GM19372 (cell line): Measurements from ENCODE around the gene NOB1.

Source experiments
- ATAC-seq: cut with Tn5 transposase; IDR thresholded peaks from one replicate; pipeline ENCODE4 v1.9.1; 2021; ENCODE audit warnings: mild to moderate bottlenecking, low read depth, moderate library complexity; ENCODE audit not compliant: unreplicated experiment

The NOB1 gene

GRCh38 chr16:69724414-69724873, 30.3 kb downstream of the NOB1 start:
- no peak for ATAC-seq

- ATAC-seq = no peak
Observed at GRCh38 chr16:69721441-69721957, 33.2 kb downstream of the NOB1 start.

DNA sequence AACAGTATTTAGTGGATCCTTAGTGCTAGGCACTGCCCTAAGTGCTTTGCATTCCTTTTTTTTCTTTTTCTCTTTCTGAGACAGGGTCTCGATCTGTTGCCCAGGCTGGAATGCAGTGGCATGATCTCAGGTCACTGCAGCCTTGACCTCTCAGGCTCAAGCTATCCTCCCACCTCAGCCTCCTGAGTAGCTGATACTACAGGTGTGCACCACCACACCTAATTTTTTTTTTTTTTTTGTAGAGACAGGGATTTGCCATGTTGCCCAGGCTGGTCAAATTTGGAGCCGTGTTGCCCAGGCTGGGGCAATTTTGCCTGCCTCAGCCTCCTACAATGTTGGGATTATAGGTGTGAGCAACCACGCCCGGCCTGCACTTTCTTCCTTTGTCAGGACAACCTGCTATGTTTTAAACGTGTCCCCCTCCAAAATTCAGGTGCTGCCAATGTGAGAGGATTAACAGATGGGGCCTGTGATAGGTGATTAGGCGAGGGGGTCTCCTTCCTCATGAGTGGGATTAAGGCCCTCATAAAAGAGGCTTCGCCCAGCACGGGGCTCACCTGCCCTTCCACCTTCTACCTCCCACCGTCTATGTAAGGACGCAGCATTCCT, 33.8 kb downstream of the NOB1 start:
- ATAC-seq = no peak

GRCh38 chr16:69718111-69718764, 36.5 kb downstream of the NOB1 start:
- no peak for ATAC-seq

GRCh38 chr16:69717066-69717465, 37.7 kb downstream of the NOB1 start:
- ATAC-seq = no peak

DNA sequence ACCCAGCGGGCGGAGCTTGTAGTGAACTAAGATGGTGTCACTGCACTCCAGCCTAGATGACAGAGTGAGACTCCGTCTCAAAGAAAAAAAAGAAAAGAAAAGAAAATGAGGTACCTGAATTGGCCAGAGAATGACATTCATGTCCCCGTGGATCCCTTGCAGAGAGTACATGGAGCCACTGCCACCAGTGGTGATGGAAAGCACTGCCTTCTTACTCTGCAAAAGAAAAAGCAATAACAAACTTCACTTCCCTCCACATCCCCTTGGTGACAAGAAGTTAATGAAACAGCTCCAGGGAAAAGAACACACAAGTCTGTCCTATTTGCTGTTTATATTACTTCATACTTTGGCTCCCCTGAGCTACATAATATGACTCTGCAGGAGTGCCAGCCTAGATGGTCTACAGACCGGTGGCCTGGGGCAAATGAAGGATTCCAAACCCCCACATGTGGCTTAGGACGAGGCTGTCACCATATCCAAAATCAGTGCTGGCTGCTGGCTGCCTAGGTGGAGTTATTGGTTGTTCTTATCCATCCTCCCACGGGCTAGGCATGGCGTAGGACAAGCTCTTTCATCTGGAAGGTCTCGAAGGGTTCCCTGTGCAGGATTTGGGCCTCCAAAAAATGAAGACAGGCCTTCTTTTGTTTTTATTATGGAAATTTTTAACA, 41.7 kb downstream of the NOB1 start:
- ATAC-seq = no peak

- no peak for ATAC-seq
Observed at GRCh38 chr16:69712277-69712676, 42.4 kb downstream of the NOB1 start.

- no peak for ATAC-seq
Observed at GRCh38 chr16:69711115-69711740, 43.5 kb downstream of the NOB1 start.

DNA sequence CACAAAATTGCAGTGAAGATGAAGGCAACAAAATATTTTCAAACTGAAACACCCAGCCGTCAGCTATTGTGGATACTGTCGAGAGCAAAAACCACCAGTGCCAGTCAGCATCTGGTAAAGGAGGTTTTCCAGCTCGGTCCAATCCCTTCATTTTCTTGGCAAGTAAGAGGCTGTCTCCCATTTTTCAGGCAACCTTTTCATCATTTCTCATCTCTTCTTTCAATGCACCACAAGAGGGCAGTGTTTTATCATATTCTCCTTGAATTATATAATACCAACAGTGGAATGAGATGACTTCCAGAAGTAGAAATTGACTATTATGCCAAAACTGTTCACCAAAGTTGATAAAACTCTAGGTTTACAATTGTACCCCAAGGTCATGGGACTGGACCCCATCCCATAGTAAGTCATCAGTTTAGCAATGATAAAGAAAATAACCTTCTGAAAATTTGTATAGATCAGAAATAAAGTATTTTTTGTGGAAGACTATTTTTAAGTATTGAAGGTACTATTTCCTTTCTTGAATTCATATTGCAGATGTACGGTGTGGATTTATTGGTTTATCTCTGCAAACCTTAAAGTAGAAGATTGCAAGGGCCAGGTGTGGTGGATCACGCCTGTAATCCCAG, 45.2 kb downstream of the NOB1 start:
- no peak for ATAC-seq

- no peak for ATAC-seq
Observed at GRCh38 chr16:69707920-69708683, 46.6 kb downstream of the NOB1 start.

- ATAC-seq = no peak
Observed at GRCh38 chr16:69706975-69707340, 47.8 kb downstream of the NOB1 start.

- no peak for ATAC-seq
Observed at GRCh38 chr16:69706256-69706974, 48.3 kb downstream of the NOB1 start.

DNA sequence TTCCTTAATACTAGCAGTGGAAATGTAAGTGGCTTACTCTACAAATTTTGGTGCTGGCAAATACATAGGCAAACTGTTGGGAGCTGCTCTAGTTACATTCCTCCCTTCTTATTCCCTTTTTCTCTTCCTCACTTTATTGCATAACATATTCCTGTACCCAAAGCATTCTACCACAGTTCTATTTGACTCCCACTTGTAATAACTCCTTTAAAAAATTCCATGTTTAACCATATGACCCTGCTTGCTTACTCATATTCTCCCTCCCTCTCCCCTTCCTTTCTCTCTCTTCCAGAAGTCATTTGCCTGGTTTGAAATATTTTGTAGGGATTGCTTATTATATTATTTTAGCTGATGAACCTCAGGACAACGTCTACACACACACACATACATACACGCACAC, 51.1 kb downstream of the NOB1 start:
- ATAC-seq = no peak

DNA sequence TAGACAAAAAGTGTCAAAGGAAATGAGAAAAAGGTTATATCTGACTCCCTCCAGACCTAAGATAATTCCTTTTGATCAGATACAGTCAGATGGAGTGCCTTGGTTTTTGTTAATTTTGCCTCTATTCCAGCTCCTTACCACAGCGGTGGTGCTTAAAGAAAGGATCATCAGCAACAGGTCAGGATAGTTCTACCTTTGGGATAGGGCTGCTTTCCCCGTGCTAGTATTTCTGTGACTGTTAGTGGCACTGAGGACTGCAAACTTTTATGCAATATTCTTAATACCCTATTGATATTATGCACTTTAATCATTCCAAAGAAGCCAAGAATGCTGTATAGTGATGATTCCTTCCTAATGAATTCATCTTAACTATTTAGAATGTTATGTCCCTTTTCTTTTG, 52.9 kb downstream of the NOB1 start:
- no peak for ATAC-seq

GRCh38 chr16:69701452-69701851, 53.3 kb downstream of the NOB1 start:
- ATAC-seq = no peak

GRCh38 chr16:69699915-69700314, 54.8 kb downstream of the NOB1 start:
- no peak for ATAC-seq

DNA sequence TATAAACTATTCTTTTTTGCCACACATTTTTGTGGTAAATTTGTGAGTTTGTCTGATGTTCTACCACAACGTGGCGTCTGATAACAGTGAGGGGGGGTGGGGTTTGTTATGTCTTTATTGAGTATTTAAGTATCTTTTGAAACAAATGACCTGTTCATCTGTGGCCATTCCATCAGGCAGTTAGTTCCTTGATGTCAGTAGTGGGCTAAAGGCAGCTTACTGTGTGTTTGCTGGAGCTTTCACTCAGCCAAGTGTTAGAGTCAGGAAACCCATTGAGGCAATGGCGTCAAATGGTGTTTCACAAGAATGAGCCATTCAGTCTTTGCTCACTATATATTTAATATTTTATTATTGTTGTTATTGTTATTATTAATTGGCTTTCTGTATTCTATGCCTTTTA, 56.3 kb downstream of the NOB1 start:
- ATAC-seq = no peak

DNA sequence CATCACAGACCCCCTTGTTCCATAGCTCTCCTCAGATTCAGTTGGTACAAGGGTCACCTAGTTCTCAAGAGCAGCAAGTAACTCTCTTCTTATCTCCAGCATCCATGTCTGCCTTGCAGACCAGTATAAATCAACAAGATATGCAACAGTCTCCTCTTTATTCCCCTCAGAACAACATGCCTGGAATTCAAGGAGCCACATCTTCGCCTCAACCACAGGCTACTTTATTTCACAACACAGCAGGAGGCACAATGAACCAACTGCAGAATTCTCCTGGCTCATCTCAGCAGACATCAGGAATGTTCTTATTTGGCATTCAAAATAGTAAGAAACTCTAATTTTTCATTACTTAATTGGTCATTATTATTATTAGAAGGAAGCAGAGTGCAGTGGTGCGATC, 60.8 kb downstream of the NOB1 start:
- no peak for ATAC-seq
